ENCODE data around the gene FUT7. TPM values are rescaled to one million over a fixed set of nuclear protein-coding genes. Genes with fewer than 3 reads are reported as not detected.

The FUT7 gene
- total RNA-seq, 1 donor = 2.6 TPM

GRCh38 chr9:137022662-137023008, 9.3 kb downstream of the FUT7 start:
- no peaks in the 10 kb centered on the region for H3K27me3 ChIP-seq (ENCODE audit: insufficient read depth, low read length)
- H3K4me1 ChIP-seq (ENCODE audit: insufficient read depth, low read length) = peaks cover 11% of the 10 kb centered on the region
- no peaks in the 10 kb centered on the region for H3K9me3 ChIP-seq (ENCODE audit: low read depth, low read length)
- no peak overlapping the region for H3K4me3 ChIP-seq (ENCODE audit: low read length)

- Histone ChIP-seq H3K9me3 (ENCODE audit: low read depth, low read length) (no peaks in the 10 kb centered on the region), H3K4me1 (ENCODE audit: insufficient read depth, low read length) (peaks cover 6% of the 10 kb centered on the region), H3K27me3 (ENCODE audit: insufficient read depth, low read length) (no peaks in the 10 kb centered on the region), H3K4me3 (ENCODE audit: low read length) (no peak overlapping the region)
Observed at GRCh38 chr9:137021979-137022661, 9.8 kb downstream of the FUT7 start.

- Histone ChIP-seq H3K27me3 (ENCODE audit: insufficient read depth, low read length) (no peaks in the 10 kb centered on the region), H3K4me1 (ENCODE audit: insufficient read depth, low read length) (peaks cover under 1% of the 10 kb centered on the region), H3K4me3 (ENCODE audit: low read length) (no peak overlapping the region), H3K9me3 (ENCODE audit: low read depth, low read length) (no peaks in the 10 kb centered on the region)
Observed at GRCh38 chr9:137021568-137021978, 10.3 kb downstream of the FUT7 start.

- no peaks in the 10 kb centered on the region for H3K9me3 ChIP-seq (ENCODE audit: low read depth, low read length)
- no peak overlapping the region for H3K4me3 ChIP-seq (ENCODE audit: low read length)
- no peaks in the 10 kb centered on the region for H3K27me3 ChIP-seq (ENCODE audit: insufficient read depth, low read length)
- no peaks in the 10 kb centered on the region for H3K4me1 ChIP-seq (ENCODE audit: insufficient read depth, low read length)
Observed at GRCh38 chr9:137020771-137021567, 10.9 kb downstream of the FUT7 start.

DNA sequence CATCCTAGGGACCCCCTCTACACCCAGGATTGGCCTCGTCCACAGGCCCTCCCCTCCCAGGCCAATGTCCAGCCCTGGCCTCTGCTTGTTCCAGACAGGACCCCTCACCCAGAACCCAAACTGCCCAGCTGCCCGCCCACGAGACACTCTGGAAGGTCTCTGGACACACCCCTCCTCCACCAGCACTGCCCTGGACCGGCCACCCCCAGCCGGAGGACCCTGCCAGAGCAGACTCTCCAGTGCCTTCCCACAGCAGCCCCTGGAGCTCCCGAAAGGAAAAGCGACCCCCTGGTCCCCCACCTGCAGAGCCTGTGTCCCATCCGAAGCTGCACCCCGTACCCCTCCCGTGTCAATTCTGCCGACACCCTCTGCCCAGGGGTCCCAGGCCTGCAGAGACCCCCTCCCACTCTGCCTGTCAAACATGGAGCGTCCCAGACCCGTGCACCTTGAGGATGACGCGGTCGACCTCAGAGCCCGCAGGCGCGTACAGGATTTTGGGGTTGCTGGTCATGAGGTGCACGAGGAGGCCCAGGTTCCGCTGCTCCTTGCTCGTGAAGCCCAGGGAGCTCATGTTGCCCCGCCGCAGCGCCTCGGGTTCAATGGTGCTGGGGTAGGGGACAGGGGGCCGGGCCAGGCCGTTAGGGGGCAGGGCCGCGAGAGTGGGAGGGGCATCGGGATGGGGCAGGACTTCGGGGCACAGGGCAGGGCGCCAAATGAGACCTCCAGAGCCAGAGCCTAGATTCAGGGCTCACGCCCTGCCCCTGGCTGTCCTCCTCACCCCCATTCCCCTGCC, 11.8 kb downstream of the FUT7 start:
- Histone ChIP-seq H3K4me3 (ENCODE audit: low read length) (no peak overlapping the region), H3K4me1 (ENCODE audit: insufficient read depth, low read length) (no peaks in the 10 kb centered on the region), H3K27me3 (ENCODE audit: insufficient read depth, low read length) (no peaks in the 10 kb centered on the region), H3K9me3 (ENCODE audit: low read depth, low read length) (no peaks in the 10 kb centered on the region)

GRCh38 chr9:137018761-137019559, 12.9 kb downstream of the FUT7 start:
- no peak overlapping the region for H3K4me3 ChIP-seq (ENCODE audit: low read length)
- no peaks in the 10 kb centered on the region for H3K27me3 ChIP-seq (ENCODE audit: insufficient read depth, low read length)
- H3K4me1 ChIP-seq (ENCODE audit: insufficient read depth, low read length) = no peaks in the 10 kb centered on the region
- H3K9me3 ChIP-seq (ENCODE audit: low read depth, low read length) = no peaks in the 10 kb centered on the region

DNA sequence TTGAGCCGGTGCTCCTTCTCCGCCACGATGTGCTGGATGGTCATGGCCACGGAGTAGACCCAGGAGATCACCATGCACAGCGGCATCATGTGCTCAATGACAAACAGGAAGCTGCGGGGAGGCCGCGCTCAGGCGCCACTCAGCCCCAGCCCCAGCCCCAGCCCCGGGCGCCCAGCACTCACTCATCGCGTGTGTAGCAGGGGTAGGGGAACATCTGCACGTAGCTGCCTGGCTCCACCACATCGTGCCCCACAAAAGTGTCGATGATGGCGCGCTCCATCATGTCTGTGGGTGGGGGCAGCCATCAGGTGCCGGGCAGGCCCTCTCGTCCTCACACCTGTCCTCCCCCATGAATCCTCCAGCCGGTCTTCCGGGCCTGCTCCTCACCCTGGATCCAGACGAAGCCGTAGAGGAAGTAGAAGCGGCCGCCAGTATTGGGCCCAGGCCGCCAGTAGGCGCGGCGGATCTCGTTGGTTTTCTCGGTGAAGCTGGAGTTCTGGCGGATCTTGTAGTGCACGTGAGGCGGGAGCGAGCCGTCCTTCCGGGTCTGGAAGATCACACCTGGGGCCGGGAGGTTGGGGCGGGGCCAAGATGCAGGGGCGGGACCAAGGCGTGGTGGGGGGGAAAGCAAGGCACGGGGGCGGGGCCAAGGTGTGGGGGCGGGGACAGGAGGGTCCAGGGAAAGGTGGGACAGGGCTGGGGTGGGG, 13.9 kb downstream of the FUT7 start:
- no peaks in the 10 kb centered on the region for H3K27me3 ChIP-seq (ENCODE audit: insufficient read depth, low read length)
- H3K4me1 ChIP-seq (ENCODE audit: insufficient read depth, low read length) = no peaks in the 10 kb centered on the region
- no peaks in the 10 kb centered on the region for H3K9me3 ChIP-seq (ENCODE audit: low read depth, low read length)
- no peak overlapping the region for H3K4me3 ChIP-seq (ENCODE audit: low read length)

DNA sequence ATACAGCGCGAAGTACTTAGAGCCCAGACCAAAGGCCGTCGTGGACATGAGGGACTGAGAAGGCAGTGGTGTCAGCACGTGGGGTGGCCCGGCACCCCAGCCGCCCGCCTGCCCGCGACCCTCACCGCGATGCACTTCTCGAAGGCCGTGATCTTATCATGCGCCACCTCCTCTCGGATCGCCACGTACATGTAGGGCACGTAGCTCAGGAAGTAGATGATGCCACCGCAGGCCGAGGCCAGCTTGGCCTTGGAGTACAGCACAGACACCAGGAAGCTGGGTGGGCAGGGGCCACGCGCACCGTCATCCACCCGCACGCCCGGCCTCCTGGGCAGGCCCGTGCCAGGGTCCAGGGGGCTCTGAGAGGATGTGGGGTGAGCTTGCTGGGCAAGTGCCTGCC, 14.8 kb downstream of the FUT7 start:
- no peaks in the 10 kb centered on the region for H3K9me3 ChIP-seq (ENCODE audit: low read depth, low read length)
- no peaks in the 10 kb centered on the region for H3K4me1 ChIP-seq (ENCODE audit: insufficient read depth, low read length)
- no peaks in the 10 kb centered on the region for H3K27me3 ChIP-seq (ENCODE audit: insufficient read depth, low read length)
- H3K4me3 ChIP-seq (ENCODE audit: low read length) = no peak overlapping the region

- Histone ChIP-seq H3K4me3 (ENCODE audit: low read length) (no peak overlapping the region), H3K9me3 (ENCODE audit: low read depth, low read length) (no peaks in the 10 kb centered on the region), H3K4me1 (ENCODE audit: insufficient read depth, low read length) (no peaks in the 10 kb centered on the region), H3K27me3 (ENCODE audit: insufficient read depth, low read length) (no peaks in the 10 kb centered on the region)
Observed at GRCh38 chr9:137016436-137016835, 15.5 kb downstream of the FUT7 start.

DNA sequence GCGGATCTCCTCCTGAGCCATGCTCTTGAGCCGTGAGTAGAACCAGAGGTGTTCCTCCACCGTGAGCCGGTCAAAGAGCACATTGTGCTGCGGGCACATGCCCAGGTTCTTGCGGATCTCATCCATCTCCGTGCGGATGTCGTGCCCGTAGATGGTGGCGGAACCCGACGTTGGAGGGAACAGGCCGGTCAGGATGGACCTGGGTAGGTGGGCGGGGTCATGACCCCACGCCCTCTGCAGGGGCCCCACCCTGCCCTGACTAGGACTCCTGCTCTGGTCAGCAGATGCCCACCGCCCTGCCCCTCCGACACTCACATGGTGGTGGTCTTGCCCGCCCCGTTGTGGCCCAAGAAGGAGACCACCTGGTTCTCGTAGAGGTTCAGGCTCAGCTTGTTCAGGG, 15.9 kb downstream of the FUT7 start:
- no peaks in the 10 kb centered on the region for H3K27me3 ChIP-seq (ENCODE audit: insufficient read depth, low read length)
- H3K4me1 ChIP-seq (ENCODE audit: insufficient read depth, low read length) = no peaks in the 10 kb centered on the region
- H3K4me3 ChIP-seq (ENCODE audit: low read length) = no peak overlapping the region
- no peaks in the 10 kb centered on the region for H3K9me3 ChIP-seq (ENCODE audit: low read depth, low read length)

- no peak overlapping the region for H3K4me3 ChIP-seq (ENCODE audit: low read length)
- H3K27me3 ChIP-seq (ENCODE audit: insufficient read depth, low read length) = no peaks in the 10 kb centered on the region
- H3K4me1 ChIP-seq (ENCODE audit: insufficient read depth, low read length) = no peaks in the 10 kb centered on the region
Observed at GRCh38 chr9:137015540-137015930, 16.4 kb downstream of the FUT7 start.

GRCh38 chr9:137014776-137015539, 16.9 kb downstream of the FUT7 start:
- H3K27me3 ChIP-seq (ENCODE audit: insufficient read depth, low read length) = no peaks in the 10 kb centered on the region
- no peaks in the 10 kb centered on the region for H3K9me3 ChIP-seq (ENCODE audit: low read depth, low read length)
- H3K4me1 ChIP-seq (ENCODE audit: insufficient read depth, low read length) = no peaks in the 10 kb centered on the region
- H3K4me3 ChIP-seq (ENCODE audit: low read length) = no peak overlapping the region

More at GRCh38 chr9:137015540-137015930, 16.4 kb downstream of the FUT7 start:
- no peaks in the 10 kb centered on the region for H3K9me3 ChIP-seq (ENCODE audit: low read depth, low read length)

- Histone ChIP-seq H3K4me3 (ENCODE audit: low read length) (no peak overlapping the region), H3K9me3 (ENCODE audit: low read depth, low read length) (no peaks in the 10 kb centered on the region), H3K27me3 (ENCODE audit: insufficient read depth, low read length) (no peaks in the 10 kb centered on the region), H3K4me1 (ENCODE audit: insufficient read depth, low read length) (no peaks in the 10 kb centered on the region)
Observed at GRCh38 chr9:137014166-137014565, 17.7 kb downstream of the FUT7 start.

DNA sequence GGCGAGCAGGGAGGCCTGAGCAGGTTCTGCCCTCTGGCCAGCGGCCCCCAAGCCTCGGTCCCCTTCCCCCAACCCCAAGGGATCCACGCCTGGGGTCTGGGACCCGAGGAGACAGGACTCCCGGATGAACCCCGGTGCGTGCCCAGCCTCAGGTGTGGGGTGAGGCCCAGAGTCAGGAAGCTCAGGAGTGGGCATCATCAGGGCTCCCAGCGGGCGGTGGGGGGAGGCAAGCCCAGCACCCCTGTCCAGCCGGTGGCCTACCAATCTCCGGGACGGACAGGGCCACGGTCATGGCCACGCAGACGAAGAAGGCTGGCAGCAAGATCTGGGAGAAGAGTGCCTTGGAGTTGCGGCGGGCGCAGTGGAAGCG, 18.3 kb downstream of the FUT7 start:
- no peaks in the 10 kb centered on the region for H3K27me3 ChIP-seq (ENCODE audit: insufficient read depth, low read length)
- no peak overlapping the region for H3K4me3 ChIP-seq (ENCODE audit: low read length)
- H3K4me1 ChIP-seq (ENCODE audit: insufficient read depth, low read length) = no peaks in the 10 kb centered on the region
- H3K9me3 ChIP-seq (ENCODE audit: low read depth, low read length) = no peaks in the 10 kb centered on the region
